HG02870 (cell line): ENCODE measurements around the gene RNF43.

Source experiments
- ATAC-seq: cut with Tn5 transposase; IDR thresholded peaks from one replicate; pipeline ENCODE4 v1.9.1; 2021; ENCODE audit warnings: mild to moderate bottlenecking, moderate library complexity; ENCODE audit not compliant: unreplicated experiment

RNF43 gene

DNA sequence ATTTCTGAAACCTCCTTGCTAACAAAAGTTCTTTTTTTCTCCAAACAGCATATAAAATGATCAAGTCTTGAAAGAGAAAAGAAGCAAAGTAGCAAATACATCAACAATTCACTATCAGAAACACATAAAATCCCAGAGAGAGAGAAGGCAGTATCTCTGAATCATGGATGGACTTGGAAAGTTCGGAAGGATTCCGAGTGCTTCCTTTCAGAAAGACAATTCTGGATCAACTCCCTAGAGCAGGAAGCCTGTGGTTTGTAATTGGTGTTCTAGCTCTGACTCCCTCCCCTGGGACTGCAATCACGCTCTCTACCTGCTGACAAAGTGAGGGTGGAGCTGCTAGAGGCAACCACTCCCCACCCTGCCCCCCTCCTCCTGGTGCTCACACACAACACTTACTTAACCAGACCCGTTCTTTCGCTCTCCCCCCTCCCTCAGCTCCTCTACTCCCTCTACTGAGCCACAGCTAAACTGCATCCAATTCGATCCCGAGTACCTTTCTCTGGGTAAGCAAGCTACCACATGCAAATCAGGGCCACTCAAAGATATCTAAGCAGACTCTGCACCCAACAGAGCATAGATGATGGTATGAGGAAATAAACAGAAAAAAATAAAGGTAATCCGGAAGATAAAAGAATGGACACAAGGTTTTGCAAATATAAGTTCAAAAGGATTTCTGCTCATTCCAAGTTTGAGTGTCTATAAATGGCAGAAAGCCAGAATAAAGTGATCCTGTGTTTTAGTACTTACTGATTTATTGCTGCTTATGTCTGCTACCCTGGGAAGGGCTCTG is at the start of gene RNF43:
Gene RNF43 (minus strand): TSS at position 235 of the 793 bp plus-strand sequence. CDS start 1,957 bp downstream, outside the sequence.
- peak; percentile 96 for ATAC-seq

GRCh38 chr17:58455491-58455890 is 38.2 kb upstream of the RNF43 start:
- ATAC-seq = no peak

DNA sequence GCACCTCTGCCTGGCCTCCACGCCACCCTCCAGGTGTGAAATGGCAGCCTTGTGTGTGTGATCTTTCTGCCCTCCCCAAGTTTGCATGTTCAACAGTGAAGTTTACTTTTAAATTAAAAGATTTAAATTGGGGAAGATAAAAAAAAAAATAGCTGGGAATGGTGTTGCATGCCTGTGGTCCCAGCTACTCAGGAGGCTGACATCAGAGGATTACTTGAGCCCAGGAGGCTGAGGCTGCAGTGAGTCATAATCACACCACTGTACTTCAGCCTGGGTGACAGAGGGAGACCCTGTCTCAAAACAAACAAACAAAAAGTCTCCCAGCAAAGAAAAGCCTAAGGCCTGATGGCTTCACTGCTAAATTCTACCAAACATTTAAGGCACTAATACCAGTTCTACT is 35.4 kb upstream of the RNF43 start:
- ATAC-seq = no peak

GRCh38 chr17:58447039-58447975 is 30.0 kb upstream of the RNF43 start:
- ATAC-seq = no peak

DNA sequence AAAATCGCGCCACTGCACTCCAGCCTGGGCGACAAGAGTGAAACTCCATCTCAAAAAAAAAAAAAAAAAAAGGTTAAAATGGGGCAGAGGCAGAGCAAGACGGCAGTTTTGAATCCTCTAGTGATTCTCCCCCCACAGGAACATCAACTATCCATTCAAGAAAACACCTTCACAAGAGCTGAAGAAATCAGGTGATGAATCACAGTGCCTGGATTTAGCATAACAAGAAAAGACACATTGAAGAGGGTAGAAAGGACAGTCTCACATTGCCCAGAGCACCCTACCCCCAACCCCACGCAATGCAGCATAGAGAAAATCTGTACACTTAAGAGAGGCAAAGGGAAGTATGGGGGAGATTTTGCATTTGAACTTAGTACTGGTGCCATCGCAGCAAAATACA is 28.8 kb upstream of the RNF43 start:
- no peak for ATAC-seq

- ATAC-seq = no peak
Observed at GRCh38 chr17:58436805-58437239, 19.5 kb upstream of the RNF43 start.

GRCh38 chr17:58436245-58436644 is 18.9 kb upstream of the RNF43 start:
- ATAC-seq = no peak

- no peak for ATAC-seq
Observed at GRCh38 chr17:58432806-58433573, 15.7 kb upstream of the RNF43 start.

DNA sequence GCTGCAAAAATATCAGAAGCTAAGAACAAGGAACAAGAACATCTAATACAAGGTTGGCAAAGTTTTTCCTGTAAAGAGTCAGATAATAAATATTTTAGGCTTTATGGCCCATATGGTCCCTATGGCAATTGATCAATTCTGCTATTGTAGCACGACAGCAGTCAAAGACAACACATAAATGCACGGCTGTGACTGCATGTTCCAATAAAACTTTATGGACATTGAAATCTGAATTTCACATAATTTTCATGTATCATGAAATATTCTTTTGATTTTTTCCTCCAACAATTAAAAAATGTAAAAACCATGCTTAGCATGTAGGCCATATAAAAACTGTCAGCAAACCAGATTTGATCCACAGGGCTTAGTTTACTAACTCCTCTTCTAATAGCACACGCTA is 10.5 kb upstream of the RNF43 start:
- ATAC-seq = no peak

- no peak for ATAC-seq
Observed at GRCh38 chr17:58421711-58422110, 4.4 kb upstream of the RNF43 start.

GRCh38 chr17:58420827-58421226 is 3.5 kb upstream of the RNF43 start:
- ATAC-seq = no peak

DNA sequence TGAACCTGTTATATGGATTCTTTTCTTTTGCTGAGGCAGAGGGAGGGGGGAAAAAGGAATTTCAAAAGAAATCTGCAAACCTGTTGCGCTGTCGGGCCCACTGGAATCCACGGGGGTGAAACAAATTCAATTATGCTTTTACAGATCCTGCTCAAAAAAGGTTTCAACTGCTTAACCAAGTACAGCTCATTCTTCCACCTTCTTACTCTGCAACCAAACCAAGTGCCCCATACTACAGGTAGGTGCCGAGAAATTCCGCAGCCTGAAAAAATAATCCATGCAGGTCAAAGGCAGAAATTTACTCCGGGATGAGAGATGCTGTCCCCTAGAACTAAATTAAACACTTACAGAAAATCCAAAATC is 416 bp downstream of the RNF43 start:
- no peak for ATAC-seq

DNA sequence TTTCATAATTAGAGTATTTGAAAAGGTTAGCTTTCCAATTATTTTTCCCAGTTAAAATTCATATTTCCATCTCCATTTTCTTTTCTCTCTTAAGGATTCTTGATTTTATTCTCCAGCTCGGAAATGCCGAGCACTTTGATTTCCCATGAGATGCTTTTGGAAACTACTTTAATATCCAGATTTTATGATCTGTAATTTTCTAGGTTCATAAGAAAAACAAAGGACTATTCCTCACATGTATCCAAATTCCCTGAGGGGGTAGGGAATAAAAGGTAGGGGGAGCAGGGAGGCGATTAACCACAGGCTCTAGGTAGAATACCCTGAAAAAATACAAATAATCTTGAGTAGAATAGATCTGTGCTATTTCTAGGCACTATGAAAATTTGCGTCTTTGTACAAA is 938 bp downstream of the RNF43 start:
- no peak for ATAC-seq

GRCh38 chr17:58415371-58416055 is 1.8 kb downstream of the RNF43 start:
- no peak for ATAC-seq

DNA sequence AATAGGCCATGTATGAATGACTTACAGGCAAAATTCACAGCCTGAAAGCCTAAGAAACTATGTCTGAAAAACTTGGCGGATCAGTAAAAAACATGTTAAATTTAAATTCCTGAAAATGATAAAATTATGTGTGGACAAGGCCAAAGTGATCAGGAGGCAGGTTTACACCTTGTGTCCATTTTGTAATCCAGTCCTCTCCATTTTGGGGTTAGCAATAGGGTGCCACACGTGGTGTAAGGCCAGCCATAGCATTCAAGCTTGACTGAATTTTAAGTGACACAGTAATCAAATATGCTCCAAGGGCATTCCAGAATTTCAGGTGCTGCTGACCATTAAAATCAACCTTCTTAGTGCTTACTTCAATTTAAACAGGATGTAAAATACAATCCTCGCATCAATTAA is 2.7 kb downstream of the RNF43 start:
- no peak for ATAC-seq

- no peak for ATAC-seq
Observed at GRCh38 chr17:58413684-58414083, 3.6 kb downstream of the RNF43 start.

DNA sequence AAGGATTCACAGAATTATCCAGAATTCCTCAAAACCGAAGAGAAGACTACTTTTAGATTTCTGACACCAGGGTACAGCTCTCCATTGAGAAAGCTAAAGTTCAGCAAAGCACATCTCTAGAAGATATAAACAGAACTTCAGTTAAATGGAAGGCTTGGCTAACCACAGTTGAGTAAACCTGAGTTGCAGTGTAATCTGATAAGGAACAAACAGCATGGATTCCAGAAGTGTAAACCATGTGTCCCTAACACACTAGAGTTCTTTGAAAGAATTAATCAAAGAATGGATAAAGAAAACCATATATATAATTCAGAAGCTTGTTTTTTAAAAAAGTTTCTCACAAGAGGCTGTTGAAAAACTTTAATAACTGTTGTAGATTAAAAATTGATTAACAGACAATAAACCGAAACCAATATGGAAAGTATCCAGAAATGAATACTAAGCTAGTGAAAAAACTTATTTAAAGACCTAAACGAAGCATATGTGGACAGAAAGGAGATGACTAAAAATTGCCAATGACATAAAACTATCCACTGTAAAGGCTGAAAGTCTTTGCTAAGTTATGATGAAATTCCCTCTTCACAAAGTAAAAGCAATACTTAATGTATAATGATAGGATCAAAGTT is 4.3 kb downstream of the RNF43 start:
- no peak for ATAC-seq

GRCh38 chr17:58412064-58412703 is 5.2 kb downstream of the RNF43 start:
- no peak for ATAC-seq

DNA sequence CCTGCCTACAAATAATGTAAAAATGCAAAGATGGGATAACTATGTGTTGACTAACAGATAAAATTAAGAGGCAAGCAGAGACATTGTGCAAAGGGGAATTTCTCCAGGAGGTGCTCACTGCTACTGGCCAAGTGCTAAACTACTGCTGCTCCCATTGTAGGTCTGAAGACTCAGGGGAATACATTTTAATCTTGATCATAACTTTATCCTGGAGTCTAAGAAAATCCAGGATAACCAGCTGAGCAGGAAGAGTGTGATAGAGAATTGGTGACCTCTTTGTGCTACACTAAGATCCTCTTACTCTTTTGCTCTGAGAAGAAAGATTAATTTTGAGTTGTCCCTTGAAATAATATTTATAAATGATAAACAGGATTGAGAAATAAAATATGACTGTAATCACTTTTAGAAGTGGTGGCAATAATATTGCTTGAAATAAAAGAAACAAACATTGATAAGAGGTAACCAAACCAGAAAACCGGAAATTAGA is 5.9 kb downstream of the RNF43 start:
- ATAC-seq = no peak
